ENCODE data around the gene PEA15. TPM values are rescaled to one million over a fixed set of nuclear protein-coding genes. Genes with fewer than 3 reads are reported as not detected.

The PEA15 gene
- total and polyA plus RNA-seq, 2 of the 8 experiments (the other 6 are each of a cell fraction or from before 2014, with no cell fraction given), result 71.3 to 75.1 TPM

- no peak for TF ChIP-seq HDAC2 (IDR thresholded peaks at IDR 0.05; ENCODE audit: borderline replicate concordance in 1 of 2, low read depth in 2 of 2, low read length in 2 of 2)
- no peak for TF ChIP-seq USF2 (IDR thresholded peaks at IDR 0.05; ENCODE audit: low read length)
Observed at GRCh38 chr1:160168609-160169369, 36.4 kb upstream of the PEA15 start (continued).
